22Rv1 (cell line): ENCODE results near the gene MEGF11.

Experiments used
- H3K27ac ChIP-seq: fragments of 450-650 bp; 2 replicates; pipeline ENCODE4 v1.5.1; 2017
- ZFX ChIP-seq: fragments of 450-650 bp; IDR thresholded peaks from 2 replicates; pipeline ENCODE4 v1.6.1; 2017; ENCODE audit warnings: antibody characterized with exemption, borderline replicate concordance
- TF ChIP-seq, protein P1 (sequence below): fragments of 450-650 bp; IDR thresholded peaks from 2 replicates; pipeline ENCODE4 v1.5.1; 2017; ENCODE audit warnings: mild to moderate bottlenecking

The MEGF11 gene

DNA sequence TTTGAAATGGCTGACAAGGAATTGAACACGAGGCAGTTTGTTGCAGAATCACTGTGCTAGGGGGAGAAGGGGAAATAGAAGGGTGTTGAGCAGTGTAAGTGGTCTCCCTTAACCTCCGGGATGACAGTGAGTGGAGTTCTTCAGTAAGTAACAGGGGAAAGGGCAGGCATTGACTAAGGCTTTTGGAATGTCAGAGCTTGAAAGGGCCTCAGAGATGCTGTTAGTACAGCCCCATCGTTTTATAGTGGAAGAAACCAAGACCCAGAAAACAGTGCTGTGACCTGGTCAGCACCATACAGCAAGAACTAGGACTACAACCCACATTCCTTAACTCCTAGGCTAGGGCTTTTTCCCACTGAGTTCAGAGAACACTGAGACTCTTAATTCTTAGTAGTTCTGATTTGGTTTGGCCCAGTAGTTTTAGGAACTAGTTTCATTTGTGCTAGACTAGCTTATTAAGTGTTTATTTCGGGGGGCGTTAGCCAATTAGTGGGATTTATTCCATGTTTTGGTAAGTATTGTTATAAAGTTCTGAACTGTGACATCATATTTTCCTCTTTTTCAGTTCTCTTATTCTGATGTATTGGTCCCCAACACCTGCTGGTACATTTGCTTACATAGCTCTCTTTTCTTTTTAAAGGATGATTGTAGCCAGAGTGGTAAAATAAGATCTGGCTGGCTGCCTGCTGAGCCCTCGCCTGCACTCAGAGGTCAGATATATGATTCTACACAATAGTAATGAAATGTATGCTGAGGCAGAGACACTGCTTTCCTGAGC is 350.1 kb downstream of the MEGF11 start:
- H3K27ac ChIP-seq, result no peak overlapping the region
- TF ChIP-seq ZFX, result no peak
- TF ChIP-seq, protein P1, sequence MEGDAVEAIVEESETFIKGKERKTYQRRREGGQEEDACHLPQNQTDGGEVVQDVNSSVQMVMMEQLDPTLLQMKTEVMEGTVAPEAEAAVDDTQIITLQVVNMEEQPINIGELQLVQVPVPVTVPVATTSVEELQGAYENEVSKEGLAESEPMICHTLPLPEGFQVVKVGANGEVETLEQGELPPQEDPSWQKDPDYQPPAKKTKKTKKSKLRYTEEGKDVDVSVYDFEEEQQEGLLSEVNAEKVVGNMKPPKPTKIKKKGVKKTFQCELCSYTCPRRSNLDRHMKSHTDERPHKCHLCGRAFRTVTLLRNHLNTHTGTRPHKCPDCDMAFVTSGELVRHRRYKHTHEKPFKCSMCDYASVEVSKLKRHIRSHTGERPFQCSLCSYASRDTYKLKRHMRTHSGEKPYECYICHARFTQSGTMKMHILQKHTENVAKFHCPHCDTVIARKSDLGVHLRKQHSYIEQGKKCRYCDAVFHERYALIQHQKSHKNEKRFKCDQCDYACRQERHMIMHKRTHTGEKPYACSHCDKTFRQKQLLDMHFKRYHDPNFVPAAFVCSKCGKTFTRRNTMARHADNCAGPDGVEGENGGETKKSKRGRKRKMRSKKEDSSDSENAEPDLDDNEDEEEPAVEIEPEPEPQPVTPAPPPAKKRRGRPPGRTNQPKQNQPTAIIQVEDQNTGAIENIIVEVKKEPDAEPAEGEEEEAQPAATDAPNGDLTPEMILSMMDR, result no peak

DNA sequence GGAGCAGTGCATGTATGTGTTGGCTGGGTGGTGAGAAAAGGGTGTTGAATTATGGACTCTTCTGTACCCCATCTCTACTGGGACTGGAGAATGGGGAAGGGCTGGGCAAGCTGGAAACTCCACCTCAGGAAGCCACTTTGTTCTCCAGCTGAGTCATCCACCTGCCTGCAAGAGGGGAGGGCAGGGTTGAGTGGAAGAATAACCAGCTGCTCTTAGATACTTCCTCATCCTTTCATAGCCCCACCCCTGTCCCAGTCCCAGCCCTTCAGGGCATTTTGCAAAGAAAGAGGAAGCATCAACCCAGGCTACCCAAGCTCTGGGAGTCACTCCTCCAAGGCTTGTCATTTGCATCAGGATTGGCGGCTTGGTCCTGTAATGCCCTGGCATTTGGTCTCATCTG is 351.2 kb downstream of the MEGF11 start:
- TF ChIP-seq, protein P1, result no peak
- TF ChIP-seq ZFX, result no peak
- H3K27ac ChIP-seq, result peak overlapping the region; percentile 29

DNA sequence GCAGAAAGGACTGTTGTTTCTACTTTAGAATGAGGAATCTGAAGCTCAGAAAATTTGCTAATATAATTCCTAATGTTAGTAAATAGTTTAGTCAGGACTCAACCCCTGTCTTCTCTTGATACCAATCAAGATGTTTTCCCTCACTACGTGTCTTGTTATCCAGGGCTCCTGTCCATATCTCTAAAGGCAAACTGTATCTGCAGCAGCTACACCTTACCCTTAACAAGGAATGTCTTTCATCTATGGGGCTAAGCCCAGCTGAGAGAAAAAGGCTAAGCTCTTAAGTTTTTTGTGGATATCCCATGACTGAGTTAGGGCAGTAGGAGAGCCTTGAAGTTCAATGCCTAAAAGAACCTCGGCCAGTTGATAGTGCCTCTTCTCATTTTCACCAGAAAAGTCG is 351.7 kb downstream of the MEGF11 start:
- TF ChIP-seq ZFX, result no peak
- TF ChIP-seq, protein P1, result no peak
- peak overlapping the region; percentile 29 for H3K27ac ChIP-seq

DNA sequence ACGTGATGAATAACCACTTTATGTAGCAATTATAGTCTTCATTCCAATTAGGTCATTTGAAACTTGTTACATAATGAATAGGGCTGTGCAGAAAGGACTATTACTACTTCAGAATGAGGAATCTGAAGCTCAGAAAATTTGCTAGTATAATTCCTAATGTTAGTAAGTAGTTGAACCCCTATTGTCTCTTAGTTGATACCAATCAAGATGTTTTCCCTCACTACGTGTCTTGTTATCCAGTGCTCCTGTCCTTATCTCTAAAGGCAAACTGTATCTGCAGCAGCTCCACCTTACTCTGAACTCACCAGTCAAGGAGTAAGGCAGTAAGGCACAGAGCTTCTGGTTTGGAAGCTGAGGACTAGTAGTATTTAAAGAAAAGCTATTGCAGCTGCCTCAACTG is 352.2 kb downstream of the MEGF11 start:
- TF ChIP-seq, protein P1, result no peak
- no peak for TF ChIP-seq ZFX
- peak overlapping the region; percentile 29; the same call in 1 of the 2 replicates for H3K27ac ChIP-seq

- TF ChIP-seq, protein P1, result no peak
- TF ChIP-seq ZFX, result no peak
- no peak overlapping the region for H3K27ac ChIP-seq
Measured at GRCh38 chr15:65900488-65900887, 353.1 kb downstream of the MEGF11 start.

DNA sequence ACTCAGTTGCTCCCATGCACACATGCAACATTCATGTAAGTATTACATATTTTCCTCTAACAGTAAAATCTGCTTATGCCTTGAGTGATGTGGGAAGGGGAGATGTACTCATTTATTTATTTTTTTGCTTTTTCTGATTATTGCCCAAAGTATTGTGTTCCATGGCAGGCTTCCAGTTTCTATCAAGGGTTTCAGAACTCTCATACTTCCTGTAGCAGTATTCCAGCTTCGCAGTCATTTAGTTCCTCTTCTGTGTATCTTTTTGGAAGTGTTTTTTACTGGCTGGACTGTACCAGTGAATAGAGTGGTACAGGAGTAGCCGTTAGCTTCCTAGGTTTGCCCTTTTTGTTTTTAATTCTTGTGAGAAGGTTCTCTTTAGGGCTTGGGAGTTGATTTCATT is 357.3 kb downstream of the MEGF11 start:
- TF ChIP-seq, protein P1, result no peak
- no peak for TF ChIP-seq ZFX
- no peak overlapping the region for H3K27ac ChIP-seq

DNA sequence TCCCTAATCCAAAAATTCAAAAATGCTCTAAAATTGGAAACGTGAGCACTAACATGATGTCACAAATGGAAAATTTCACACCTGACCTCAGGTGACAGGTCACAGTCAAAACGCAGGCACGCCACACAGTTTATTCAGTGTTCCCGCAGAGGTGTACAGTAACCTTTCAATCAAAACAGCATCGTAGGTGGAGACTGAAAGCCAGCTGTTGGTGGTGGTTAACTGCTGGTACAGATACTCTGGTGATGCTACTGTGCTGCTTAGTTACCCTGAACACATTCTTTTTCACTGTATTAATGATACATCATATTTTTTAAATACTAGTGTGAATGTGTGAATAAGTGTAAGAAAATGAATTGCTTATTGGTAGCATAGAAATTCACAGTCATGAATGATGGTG is 360.5 kb downstream of the MEGF11 start:
- TF ChIP-seq ZFX, result no peak
- TF ChIP-seq, protein P1, result no peak
- no peak overlapping the region for H3K27ac ChIP-seq
